Vagina (tissue), 2 donors: ENCODE results near the gene MLH3.

Experiments
- CTCF ChIP-seq, 3 experiments: fragments of 450-650 bp in 2 of 3; fragments of 200-600 bp in 1 of 3; sonication (generic) in 1 of 3; IDR thresholded peaks; one replicate each; pipeline ENCODE4 v1.5.1; 2017 to 2019; ENCODE audit warnings: antibody characterized with exemption in 3 of 3, mild to moderate bottlenecking in 2 of 3, moderate library complexity in 2 of 3
- POLR2A ChIP-seq, 2 donors: fragments of 450-650 bp; IDR thresholded peaks; one replicate each; pipeline ENCODE4 v1.6.1; 2017; ENCODE audit warnings: antibody characterized with exemption in 2 of 2, mild to moderate bottlenecking in 2 of 2, moderate library complexity in 2 of 2

- TF ChIP-seq CTCF (IDR thresholded peaks at IDR 0.05) (no peak), POLR2A (IDR thresholded peaks at IDR 0.05) (no peak)
These were observed 2.1 kb downstream of the MLH3 start for GRCh38 chr14:75049136-75049535.
